MM.1S (cell line): ENCODE measurements around the gene KRTAP10-1.

Experiments used
- EZH2 ChIP-seq: fragments of 300-600 bp; sonication (generic); optimal IDR thresholded peaks from 2 replicates; pipeline ENCODE3; 2017; ENCODE audit warnings: low read depth, mild to moderate bottlenecking, antibody characterized with exemption, low read length, mixed read lengths
- TF ChIP-seq, protein P1 (sequence below): fragments of 300-600 bp; sonication (generic); IDR thresholded peaks from 2 replicates; pipeline ENCODE4 v1.5.1; 2016; ENCODE audit warnings: antibody characterized with exemption, low read length, mixed read lengths

DNA sequence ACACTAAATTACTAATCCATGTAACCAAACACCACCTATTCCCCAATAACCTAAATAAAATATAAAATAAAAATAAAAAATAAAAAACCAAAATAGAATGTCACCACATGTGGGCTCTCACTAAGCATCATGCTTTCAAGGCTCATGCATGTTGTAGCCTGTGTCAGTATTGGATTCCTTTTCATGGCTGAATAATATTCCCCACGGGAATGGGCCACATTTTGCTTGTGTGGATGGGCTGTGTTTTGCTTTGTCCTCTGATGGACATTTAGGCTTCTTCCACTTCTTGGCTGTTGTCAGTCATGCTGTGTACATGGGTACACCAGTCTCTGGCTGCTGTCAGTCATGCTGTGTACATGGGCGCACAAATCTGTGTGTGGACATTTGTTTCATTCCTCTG is 49.1 kb upstream of the KRTAP10-1 start:
- TF ChIP-seq, protein P1, sequence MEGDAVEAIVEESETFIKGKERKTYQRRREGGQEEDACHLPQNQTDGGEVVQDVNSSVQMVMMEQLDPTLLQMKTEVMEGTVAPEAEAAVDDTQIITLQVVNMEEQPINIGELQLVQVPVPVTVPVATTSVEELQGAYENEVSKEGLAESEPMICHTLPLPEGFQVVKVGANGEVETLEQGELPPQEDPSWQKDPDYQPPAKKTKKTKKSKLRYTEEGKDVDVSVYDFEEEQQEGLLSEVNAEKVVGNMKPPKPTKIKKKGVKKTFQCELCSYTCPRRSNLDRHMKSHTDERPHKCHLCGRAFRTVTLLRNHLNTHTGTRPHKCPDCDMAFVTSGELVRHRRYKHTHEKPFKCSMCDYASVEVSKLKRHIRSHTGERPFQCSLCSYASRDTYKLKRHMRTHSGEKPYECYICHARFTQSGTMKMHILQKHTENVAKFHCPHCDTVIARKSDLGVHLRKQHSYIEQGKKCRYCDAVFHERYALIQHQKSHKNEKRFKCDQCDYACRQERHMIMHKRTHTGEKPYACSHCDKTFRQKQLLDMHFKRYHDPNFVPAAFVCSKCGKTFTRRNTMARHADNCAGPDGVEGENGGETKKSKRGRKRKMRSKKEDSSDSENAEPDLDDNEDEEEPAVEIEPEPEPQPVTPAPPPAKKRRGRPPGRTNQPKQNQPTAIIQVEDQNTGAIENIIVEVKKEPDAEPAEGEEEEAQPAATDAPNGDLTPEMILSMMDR = no peak
- no peak for TF ChIP-seq EZH2
